HG02870 (cell line): ENCODE measurements around the gene ITPK1.
"Not testable (repeated sequence)": the region's sequence is repeated elsewhere in the genome, so short reads cannot be mapped to it uniquely, and the experiment has no call there.

Experiments used
- ATAC-seq: cut with Tn5 transposase; IDR thresholded peaks from one replicate; pipeline ENCODE4 v1.9.1; 2021; ENCODE audit warnings: mild to moderate bottlenecking, moderate library complexity; ENCODE audit not compliant: unreplicated experiment

The ITPK1 gene

DNA sequence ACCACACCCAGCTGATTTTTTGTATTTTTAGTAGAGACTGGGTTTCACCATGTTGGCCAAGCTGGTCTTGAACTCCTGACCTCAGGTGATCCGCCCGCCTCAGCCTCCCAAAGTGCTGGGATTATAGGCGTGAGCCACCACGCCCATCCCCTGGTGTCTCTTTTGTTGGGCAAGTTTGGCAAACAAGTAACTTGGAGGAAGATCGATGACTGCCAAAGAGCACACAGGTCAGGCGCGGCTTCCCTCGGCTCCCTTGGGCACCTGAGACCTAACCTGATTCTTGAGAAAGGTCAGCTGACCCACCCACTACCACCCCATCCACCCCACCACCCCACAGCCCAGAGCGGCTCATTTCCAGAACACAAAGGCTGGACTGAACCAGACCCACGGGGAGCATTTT, 9.9 kb downstream of the ITPK1 start:
- ATAC-seq: not testable (repeated sequence)

DNA sequence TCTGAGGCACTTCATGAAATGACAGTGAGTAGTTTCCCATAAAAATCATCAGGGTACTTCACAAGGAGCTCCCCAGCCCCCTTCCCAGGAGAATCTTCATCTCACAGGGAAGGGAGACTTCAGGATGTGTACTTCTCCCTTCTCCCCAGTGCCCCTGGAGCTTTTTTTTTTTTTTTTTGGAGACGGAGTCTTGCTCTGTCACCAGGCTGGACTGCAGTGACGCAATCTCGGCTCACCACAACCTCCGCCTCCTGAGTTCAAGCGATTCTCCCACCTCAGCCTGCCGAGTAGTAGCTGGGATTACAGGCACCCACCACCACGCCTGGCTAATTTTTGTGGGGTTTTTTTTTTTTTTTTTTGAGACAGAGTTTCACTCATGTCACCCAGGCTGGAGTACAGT, 10.4 kb downstream of the ITPK1 start:
- ATAC-seq: no peak

DNA sequence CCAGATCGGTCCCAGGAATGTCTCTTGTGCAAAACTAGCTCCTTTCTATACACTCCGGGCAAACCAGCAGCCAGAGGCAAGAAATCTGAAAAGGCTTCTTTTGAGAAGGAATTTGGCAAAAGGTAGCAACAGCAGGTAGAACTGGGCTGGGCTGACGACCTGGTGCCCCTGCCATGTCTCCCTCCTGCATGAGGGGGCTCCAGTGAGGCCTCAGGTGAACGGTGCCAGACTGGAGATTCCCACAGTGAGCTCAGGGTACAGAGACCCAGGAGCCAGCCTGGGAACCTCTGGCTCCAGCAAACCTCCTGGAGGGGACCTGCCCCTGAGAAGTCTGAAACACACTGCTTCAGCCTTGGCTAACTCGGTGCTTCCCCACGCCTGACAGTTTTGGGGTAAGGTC, 10.8 kb downstream of the ITPK1 start:
- ATAC-seq: no peak

DNA sequence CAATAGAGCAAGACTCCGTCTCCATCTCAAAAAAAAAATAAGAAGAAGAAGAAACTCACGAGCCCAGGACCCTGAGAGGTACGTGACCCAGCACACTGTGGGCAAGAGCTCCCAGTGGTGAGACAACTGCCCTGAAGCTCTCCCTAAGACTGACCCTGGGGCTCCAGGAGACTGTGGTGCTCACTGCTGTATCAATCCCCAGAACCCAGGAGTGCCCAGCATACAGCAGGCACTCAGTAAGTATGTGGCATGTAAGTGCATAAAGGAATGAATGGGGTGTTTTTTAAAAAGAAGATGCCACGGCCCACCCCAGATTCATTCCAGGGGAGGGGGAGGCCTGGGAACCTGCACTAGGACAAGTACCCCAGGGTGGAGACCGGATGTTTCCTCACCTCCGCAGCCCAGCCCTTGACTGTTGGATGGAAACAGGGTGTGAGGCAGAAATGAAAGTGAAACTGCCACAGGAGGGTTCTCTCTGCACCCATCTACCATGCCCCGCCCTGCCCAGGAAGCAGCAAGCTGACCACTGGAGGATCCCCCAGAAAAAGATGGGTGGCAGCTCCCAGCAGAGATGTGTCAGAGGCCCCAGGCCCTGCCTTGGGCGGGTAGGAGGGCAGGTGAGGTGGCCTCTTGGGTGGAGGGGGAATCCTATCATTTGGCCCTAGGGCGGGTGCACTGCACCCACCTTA, 12.2 kb downstream of the ITPK1 start:
- peak; percentile 76 for ATAC-seq

DNA sequence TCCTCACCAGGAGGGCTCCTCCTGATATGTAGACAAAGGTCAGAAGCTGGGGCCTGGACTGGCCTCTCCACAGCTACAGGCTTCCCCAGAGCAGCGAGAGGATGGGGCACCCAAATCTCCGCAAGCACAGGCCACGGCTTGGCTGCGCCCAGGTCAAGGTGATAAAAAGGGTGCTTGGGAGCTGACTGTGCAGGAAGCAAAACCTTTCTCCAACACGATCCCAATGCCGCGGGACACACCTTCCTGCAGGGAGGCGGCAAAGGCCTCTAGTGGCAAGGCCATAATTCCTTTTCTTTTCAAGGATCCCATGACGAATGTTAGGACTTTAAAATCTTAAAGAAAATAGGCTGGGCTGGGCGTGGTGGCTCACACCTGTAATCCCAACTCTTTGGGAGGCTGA, 13.6 kb downstream of the ITPK1 start:
- ATAC-seq: no peak

DNA sequence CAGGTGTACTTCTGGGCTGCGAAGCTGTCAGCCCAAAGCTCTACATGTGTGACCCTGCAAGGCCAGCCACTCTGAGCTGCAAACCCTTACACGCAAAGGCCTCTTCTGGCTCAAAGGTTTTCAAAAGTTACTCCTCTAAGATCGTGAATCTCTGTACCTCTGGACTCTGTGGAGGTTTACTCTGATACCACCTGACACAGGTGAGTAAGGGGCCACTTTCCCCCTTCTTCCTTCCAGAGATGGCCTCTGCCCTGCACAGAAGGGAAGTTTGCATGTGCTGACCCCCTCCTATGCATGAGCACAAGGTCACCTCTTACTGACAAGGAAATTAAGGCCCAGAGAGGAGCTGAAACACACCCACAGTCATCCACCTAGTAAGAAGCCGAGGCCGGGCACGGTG, 14.5 kb downstream of the ITPK1 start:
- ATAC-seq: no peak

DNA sequence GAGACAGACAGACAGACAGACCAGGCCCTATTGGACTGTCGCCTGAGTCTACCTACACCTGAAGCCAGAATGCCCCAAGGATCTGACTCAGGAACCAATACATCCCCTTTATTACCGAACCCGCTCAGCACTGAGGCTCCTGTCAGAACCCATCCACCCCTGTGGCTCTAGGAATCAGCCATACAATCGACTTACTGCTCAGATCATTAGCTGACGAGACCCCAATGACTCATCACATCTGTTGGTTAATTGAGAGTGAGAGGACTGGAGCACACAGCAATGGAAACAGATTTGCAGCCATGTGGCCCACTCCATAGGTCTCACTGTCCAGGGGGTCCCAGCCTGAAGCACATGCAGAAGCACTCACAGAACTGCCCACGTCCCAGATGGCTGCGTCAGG, 15.2 kb downstream of the ITPK1 start:
- no peak for ATAC-seq

DNA sequence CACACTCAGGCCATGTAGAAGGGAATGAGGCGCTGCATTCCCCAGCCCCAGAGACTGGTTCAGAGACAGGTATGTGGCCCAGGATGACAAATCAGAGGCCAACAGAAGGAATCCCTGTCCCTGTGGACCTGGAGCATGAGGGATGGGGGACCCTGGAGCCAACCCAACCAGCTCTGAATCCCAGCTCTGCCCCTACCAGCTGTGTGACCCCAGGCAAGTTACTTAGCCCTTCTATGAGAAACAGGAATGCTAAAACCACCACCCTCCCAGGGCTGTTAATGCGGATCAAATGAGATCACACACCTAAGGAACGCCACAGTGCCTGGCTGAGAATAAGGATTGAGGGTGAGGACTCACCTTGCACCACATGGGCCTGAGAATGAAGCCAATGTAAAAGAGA, 15.6 kb downstream of the ITPK1 start:
- no peak for ATAC-seq

DNA sequence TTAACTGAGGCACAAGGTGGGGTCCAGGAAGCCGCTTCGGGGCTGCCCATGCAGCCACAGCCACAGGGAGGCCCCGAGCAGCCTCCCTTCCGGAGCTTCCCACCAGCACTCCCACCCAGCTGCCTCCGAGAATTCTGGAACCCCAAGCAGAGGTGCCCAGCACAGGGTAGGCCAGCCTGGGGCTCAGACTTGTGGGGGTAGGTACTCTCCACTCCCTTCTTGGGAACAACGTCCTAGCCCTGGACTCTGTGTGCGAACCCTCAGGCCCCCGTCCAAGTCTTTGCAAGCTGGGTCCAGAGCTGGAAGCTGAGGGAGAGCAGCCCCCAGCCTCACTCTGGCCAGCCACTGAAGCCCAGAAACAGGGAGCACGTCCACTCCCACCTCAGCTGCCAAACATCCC, 16.1 kb downstream of the ITPK1 start:
- ATAC-seq: no peak

DNA sequence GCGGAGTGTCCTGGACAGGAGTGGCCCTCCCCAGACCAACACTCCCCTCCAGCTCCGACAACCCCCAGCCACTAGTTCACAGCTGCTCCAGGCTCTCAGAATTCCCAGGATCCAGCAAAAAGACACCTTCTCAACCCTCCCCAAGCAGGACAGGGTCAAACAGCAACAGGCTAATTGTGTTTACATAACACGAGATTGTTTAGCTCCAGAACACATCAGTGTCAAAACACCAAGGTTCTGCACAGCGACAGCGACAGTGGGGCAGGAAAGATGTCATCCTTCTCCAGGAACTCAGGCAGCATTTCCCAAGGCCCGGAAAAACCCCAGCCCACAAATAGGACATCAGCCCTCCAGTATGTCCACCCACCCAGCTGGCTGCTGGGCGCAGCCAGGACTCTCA, 16.5 kb downstream of the ITPK1 start:
- ATAC-seq: no peak

DNA sequence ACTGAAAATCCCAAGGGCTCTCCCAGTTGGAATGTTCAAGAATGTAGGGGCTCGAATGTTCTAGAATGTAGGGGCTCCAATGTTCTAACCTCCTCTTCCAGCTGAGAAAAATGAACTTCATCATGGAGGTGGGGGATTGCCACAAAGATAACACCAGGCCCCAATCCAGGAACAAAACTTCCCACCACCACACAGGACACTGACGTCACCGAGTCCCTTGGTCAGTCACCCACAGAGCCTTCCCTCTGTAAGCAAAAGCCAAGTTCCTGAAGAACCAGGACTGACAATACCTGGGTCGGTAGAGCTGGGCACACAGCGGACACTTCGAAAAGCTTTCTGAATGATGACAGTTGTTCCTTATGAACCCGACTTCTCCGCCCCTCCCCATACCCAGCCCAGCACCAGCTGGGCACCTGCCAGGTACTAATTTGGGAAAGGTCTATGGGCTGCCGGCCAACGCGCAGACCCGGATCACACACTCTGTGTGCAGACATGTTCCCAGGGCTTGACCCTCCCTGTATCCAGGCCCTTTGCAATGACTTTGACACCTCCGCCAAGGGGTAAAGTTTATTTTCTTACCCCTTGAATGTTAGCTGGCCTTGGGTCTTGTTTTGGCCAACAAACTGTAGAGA, 18.9 kb downstream of the ITPK1 start:
- no peak for ATAC-seq

DNA sequence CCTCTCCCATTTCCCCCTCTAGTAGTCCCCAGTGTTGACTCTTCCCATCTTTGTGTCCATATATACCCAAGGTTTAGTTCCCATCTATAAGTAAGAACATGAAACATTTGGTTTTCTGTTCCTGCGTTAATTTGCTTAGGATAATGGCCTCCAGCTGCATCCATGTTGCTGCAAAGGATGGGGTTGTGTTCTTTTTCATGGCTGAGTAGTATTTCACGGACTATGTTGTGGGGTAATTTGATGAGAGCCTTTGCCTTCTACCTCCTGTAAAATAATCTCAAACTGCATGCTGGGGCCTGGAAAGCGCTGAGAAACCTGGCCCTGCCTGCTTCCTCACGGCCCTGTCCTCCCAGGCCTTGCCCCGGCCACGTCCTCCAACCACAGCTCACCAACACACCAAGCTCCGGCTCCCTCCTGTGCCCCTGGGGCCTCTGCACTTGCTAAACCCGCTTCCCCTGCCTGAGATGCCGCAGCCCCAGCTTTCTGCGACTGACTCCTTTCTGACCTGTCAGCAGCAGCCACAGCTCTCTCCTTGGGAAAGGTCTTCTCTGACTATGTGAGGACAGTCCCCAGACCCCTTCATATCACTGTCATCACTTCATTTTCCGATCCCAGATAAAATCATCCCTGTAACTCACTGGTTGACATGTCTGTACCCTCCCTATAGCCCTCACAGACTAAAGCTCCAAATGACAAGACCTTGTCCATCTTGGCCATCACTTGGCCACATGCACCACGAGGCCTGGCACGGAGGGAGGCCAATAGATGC, 19.8 kb downstream of the ITPK1 start:
- ATAC-seq: no peak

DNA sequence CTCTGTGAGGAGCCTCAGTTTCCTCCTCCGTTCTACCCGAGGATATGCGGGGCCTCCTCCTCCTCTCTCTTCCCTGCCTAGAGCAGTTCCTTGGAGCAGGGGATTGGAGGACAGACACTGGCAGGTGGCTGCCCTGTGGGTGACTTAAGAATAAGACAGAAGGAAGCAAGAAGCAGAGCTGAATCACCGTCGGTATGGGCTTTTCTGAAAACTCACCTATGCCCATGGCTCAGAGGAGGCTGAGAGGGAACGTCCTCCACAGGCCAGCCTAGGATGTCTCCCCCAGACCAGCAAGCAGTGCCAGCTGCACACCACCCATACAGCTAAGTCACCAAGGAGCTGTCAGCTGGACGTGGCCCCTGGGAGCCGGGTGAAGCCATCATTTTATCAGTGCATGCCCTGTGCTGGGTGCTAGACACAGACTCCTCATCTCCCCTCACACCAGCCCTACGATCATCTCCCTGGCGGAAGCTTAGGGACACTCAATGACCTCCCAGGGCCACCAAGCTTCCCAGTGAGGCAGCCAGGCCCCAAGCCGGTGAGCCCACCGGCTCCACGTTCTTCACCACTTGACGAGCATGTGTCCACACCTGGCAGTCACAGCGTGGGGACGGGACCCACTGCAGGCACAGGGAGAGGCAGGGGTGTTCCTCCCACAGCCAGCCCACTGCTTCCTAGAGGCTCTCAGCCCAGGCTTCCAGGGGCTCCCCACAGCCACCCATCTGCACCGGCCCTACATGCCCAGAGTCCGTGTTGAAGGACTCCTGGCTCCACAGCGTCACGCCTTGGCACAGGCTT, 21.4 kb downstream of the ITPK1 start:
- ATAC-seq: no peak

DNA sequence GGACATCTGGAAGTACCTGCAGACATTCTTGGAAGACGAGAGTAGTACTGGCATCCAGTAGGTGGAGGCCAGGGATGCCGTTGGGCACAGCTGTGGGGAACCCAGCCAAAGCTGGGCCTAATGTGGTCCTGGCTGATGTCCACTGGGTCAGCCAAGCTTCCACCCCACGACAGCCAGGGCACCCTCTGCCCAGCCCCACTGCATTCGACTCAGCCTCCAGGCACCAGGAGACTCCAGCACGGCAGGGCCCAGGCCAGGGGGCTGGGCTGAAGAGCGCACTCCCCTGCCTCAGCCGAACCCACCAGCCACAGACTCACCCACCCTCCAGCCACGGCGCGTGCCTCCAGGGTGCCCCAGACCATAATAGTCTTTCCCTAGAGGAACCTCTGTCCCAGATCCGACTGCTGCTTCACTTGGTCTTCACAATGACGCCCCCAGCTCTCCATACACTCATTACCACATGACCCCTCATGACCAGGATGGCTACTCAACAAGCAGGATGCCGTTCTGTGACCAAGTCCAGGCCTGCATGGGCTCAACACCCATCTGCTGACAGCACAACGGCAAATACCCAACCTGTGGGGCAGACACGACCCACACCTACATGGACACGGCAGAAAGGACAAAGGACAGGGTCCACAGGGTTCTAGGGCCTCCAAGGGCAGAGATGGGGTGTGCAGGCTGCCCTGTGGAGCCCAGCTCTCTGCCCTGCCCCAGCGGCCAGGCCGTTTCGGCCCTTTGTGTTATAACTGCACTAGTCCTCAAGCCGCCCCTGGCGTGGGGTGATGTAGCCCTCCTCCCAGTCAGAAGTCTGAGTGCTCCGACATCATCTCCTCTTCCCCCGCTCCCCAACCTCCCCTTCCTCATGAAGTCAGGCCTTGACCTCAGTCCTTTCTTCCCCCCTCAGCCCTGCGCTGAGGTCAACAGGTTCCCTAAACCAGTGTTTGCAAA, 22.8 kb downstream of the ITPK1 start:
- ATAC-seq: no peak

DNA sequence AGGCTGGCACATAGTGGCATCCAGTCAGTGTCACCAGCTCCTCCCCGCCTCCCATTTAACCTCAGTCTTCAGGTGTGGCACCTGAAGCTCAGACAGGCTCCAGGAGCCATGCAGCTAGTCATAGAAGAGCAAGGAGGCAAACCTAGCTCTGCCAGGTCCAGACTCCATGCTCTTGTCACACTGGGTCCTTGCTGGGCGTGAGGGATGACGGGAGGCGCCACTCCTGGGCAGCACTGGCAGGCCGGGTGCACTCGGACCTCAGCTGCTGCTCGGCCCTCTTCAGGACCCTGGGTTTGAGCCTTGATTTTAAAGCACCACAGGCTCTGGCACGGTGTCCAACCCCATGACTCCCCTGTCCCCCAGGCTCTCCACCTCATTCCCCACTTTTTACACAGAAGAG, 24.1 kb downstream of the ITPK1 start:
- ATAC-seq: no peak

DNA sequence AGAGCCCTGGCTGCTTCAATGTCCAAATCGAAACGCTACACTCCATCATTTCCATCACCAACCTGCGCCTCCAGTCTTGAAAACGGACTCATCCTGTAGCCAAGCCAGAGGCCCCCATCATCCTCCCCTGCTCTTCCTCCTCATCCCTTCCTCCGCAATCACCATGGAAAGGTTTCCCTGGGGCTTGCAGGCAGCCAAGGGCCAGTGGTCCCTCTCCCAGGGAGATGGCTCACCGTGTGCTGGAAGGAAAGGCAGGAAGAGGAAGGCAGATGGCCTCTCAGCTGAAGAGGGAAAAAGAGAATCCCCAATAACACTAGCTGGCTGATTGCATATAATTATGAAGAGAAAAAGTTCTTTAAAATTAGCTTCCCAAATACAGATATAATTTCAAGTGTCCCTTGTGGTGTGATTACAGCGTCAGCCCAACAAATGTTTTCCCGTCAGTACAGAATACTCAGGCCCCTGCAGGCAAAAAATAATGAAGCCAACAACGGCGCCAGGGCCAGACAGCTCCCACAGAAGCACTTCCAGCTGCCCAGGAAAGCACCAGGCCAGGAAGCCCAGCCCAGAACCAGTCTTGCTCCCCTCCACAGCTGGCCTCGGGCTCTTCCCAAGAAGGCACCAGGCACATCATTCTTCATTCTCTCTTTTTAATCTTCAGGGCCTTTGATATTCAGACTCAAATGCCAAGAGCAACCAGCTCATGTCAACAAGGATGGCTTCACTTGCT, 24.7 kb downstream of the ITPK1 start:
- no peak for ATAC-seq

DNA sequence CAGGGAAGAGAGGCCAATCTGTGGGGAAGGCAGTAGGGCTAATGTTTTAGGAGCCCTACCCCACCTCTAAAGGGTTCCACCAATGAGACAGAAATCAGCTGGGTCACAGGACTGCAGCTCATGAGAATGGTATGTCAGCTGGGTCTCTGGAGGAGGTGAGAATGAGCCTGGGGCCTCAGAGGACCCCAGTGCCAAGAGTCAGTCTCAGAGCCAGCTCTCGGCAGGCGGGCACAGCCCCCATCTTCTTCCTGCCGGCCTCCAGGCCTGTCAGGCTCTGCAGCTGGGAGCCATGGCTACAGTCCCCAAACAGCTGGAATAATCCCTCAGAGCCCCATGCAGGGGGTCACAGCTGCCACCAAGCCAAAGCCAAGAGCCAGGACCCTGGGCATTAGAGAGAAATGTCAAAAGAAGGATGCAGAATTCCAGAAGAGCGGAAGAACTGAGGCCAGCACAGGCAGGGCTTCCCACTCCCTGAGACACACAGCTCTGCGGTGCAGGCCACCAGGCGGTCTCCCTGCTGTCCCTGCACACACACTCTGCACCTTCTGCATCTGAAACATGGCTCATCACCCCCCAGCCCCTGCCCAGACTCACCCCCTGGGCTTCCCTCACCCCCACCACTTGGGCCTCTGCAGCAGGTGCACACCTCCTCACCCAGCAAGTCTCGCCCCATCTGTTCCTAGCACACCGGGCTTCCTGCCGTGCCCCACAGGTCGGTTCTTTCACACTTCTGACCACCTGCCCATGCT, 26.0 kb downstream of the ITPK1 start:
- ATAC-seq: no peak

DNA sequence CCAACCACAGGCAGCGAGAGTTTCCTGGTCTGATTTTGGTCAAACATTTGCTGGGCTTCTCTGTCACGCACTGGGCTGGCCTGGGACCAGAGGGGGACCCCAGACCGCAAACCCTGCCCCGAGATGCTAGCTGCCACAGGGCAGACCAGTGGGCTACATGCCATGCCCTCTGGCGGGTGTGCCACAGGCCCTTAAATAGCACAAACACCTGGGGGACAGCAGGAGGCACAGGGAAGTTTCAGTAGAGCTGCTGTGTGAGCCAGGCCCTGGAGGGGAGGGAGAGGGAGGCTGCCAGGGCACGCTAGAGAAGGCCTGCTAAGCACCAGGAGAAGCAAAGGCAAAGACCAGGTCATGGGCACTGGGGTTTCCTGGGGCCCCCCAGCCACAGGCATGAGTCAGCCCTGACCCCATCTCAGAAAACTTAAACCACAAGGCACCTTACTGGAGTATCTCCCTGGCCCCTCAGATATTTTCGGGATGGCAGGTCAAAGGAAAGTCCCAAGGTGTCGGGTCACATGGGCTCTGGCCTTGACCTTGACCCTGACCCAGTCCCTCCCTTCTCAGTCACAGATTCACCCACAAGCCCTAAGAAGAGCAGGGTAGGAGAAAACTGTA, 29.2 kb downstream of the ITPK1 start:
- peak; percentile 44 for ATAC-seq
